GM23338 (cell line): ENCODE data around the gene GET3. TPM values are rescaled to one million over a fixed set of nuclear protein-coding genes. Genes with fewer than 3 reads are reported as not detected.

ENCODE experiments used
- ATAC-seq: fragments of 200-7000 bp; cut with Tn5 transposase; 3 replicates; pipeline ENCODE4 v1.9.1; 2020
- DNase-seq: peaks from one replicate; pipeline ENCODE4 v3.0.0-alpha.2; 2015; ENCODE audit warnings: low spot score
- H2AFZ ChIP-seq: fragments of 200-600 bp; sonication (generic); 2 replicates; pipeline ENCODE4 v1.8.0; 2016; ENCODE audit warnings: antibody characterized with exemption, mild to moderate bottlenecking, moderate library complexity
- H3F3A ChIP-seq: fragments of 200-600 bp; sonication (generic); replicated peaks from 2 replicates; pipeline ENCODE4 v1.8.0; 2017; ENCODE audit warnings: antibody characterized with exemption, mixed run types, low read depth
- H3K27ac ChIP-seq: fragments of 200-600 bp; sonication (generic); 2 replicates; pipeline ENCODE4 v1.6.1; 2016; ENCODE audit warnings: low read depth
- H3K27me3 ChIP-seq: fragments of 200-600 bp; sonication (generic); 2 replicates; pipeline ENCODE4 v1.8.0; 2016; ENCODE audit warnings: mild to moderate bottlenecking, mixed run types, moderate library complexity; ENCODE audit not compliant: insufficient read depth
- H3K36me3 ChIP-seq: fragments of 200-600 bp; sonication (generic); 2 replicates; pipeline ENCODE4 v1.8.0; 2016; ENCODE audit warnings: mild to moderate bottlenecking; ENCODE audit not compliant: insufficient read depth
- H3K4me1 ChIP-seq: fragments of 200-600 bp; sonication (generic); 2 replicates; pipeline ENCODE4 v1.8.0; 2016; ENCODE audit warnings: mild to moderate bottlenecking, moderate library complexity; ENCODE audit not compliant: insufficient read depth
- H3K4me2 ChIP-seq: fragments of 200-600 bp; sonication (generic); 2 replicates; pipeline ENCODE4 v1.7.1; 2017; ENCODE audit warnings: mixed run types
- H3K4me3 ChIP-seq: fragments of 200-600 bp; sonication (generic); 2 replicates; pipeline ENCODE4 v1.6.1; 2016; ENCODE audit warnings: mixed run types
- H3K79me2 ChIP-seq: fragments of 200-600 bp; sonication (generic); replicated peaks from 2 replicates; pipeline ENCODE4 v1.8.0; 2017; ENCODE audit warnings: mild to moderate bottlenecking; ENCODE audit not compliant: insufficient read depth
- H3K9me2 ChIP-seq: fragments of 200-600 bp; sonication (generic); 2 replicates; pipeline ENCODE4 v1.8.0; 2017; ENCODE audit not compliant: insufficient read depth
- H4K20me1 ChIP-seq: fragments of 200-600 bp; sonication (generic); replicated peaks from 2 replicates; pipeline ENCODE4 v1.8.0; 2017; ENCODE audit warnings: mild to moderate bottlenecking; ENCODE audit not compliant: insufficient read depth
- H3K27ac Mint-ChIP-seq: 2 replicates; pipeline ENCODE4 v1.8.0; 2020; ENCODE audit warnings: inconsistent platforms, mild to moderate bottlenecking, moderate library complexity, mixed read lengths
- H3K27me3 Mint-ChIP-seq: 3 replicates; pipeline ENCODE4 v1.8.0; 2022; ENCODE audit warnings: low read depth, mild to moderate bottlenecking, moderate library complexity, mixed read lengths, inconsistent platforms; ENCODE audit not compliant: insufficient read depth, poor library complexity
- H3K36me3 Mint-ChIP-seq: 3 replicates; pipeline ENCODE4 v1.8.0; 2021; ENCODE audit warnings: low read depth, mild to moderate bottlenecking, inconsistent platforms, moderate library complexity, mixed read lengths
- H3K4me1 Mint-ChIP-seq: 3 replicates; pipeline ENCODE4 v1.8.0; 2020; ENCODE audit warnings: mild to moderate bottlenecking, inconsistent platforms, mixed read lengths
- H3K4me3 Mint-ChIP-seq: 3 replicates; pipeline ENCODE4 v1.8.0; 2021; ENCODE audit warnings: moderate library complexity, mild to moderate bottlenecking, inconsistent platforms, mixed read lengths
- H3K9me3 Mint-ChIP-seq: 3 replicates; pipeline ENCODE4 v1.8.0; 2020; ENCODE audit warnings: moderate library complexity, mild to moderate bottlenecking, inconsistent platforms, mixed read lengths
- CREB1 ChIP-seq: fragments of 250-450 bp; sonication (Bioruptor Pico); IDR thresholded peaks from 2 replicates; pipeline ENCODE4 v1.5.0; 2020; ENCODE audit warnings: low read depth, mild to moderate bottlenecking, moderate library complexity
- CTCF ChIP-seq, 2 experiments: fragments of 200-600 bp in 1 of 2; sonication (generic) in 1 of 2; conservative IDR thresholded peaks; 2 replicates each; pipeline versions ENCODE4 v1.5.1 to v1.6.1; 2016 to 2017; ENCODE audit warnings: antibody characterized with exemption in 2 of 2, low read depth in 2 of 2, mild to moderate bottlenecking in 2 of 2, moderate library complexity in 1 of 2
- ETS1 ChIP-seq: IDR thresholded peaks from 2 replicates; pipeline ENCODE4 v1.6.1; 2016; ENCODE audit warnings: antibody characterized with exemption
- EZH2 ChIP-seq: fragments of 200-600 bp; sonication (generic); IDR thresholded peaks from one replicate; pipeline ENCODE4 v1.8.0; 2017; ENCODE audit warnings: antibody characterized with exemption, mild to moderate bottlenecking, low read depth; ENCODE audit not compliant: unreplicated experiment
- EZH2phosphoT487 ChIP-seq: fragments of 200-600 bp; sonication (generic); IDR thresholded peaks from one replicate; pipeline ENCODE4 v1.8.1; 2018; ENCODE audit warnings: antibody characterized with exemption; ENCODE audit not compliant: unreplicated experiment
- JUNB ChIP-seq: IDR thresholded peaks from one replicate; pipeline ENCODE4 v1.6.1; 2016; ENCODE audit warnings: antibody characterized with exemption; ENCODE audit not compliant: unreplicated experiment
- NANOG ChIP-seq: IDR thresholded peaks from 2 replicates; pipeline ENCODE4 v1.6.1; 2016; ENCODE audit warnings: antibody characterized with exemption, borderline replicate concordance
- POLR2AphosphoS5 ChIP-seq: IDR thresholded peaks from 2 replicates; pipeline ENCODE4 v1.6.1; 2016; ENCODE audit warnings: antibody characterized with exemption, low read depth
- REST ChIP-seq: IDR thresholded peaks from one replicate; pipeline ENCODE4 v1.6.1; 2018; ENCODE audit warnings: antibody characterized with exemption; ENCODE audit not compliant: unreplicated experiment
- STAT1 ChIP-seq: IDR thresholded peaks from one replicate; pipeline ENCODE4 v1.6.1; 2016; ENCODE audit warnings: antibody characterized with exemption; ENCODE audit not compliant: unreplicated experiment
- ZNF114 ChIP-seq: fragments of 250-450 bp; sonication (Bioruptor Pico); IDR thresholded peaks from 2 replicates; pipeline ENCODE4 v1.5.0; 2020; ENCODE audit warnings: mild to moderate bottlenecking, moderate library complexity
- ZNF331 ChIP-seq: fragments of 250-450 bp; sonication (Bioruptor Pico); IDR thresholded peaks from 2 replicates; pipeline ENCODE4 v1.5.0; 2020; ENCODE audit warnings: low read depth, mild to moderate bottlenecking, moderate library complexity
- ZNF462 ChIP-seq: fragments of 250-450 bp; sonication (Bioruptor Pico); IDR thresholded peaks from 2 replicates; pipeline ENCODE4 v1.5.0; 2020; ENCODE audit warnings: mild to moderate bottlenecking, moderate library complexity
- polyA plus RNA-seq: library from polyadenylated mRNA; unstranded; fragments of >200 nt; fragmentation: Nextera tagmentation; extraction: Ambion mirVana; gene quantifications from 2 replicates; pipeline ENCODE4 v1.2.1, GENCODE V29; 2016
- total RNA-seq: library from RNA; depleted of rRNA; stranded (reverse); fragments of >200 nt; shearing (Covaris generic); gene quantifications from 2 replicates; pipeline ENCODE4 v1.2.3, GENCODE V29; 2014

Gene GET3
- total and polyA plus RNA-seq, 2 experiments from 2014 or later = 90.4 to 109 TPM

GRCh38 chr19:12695096-12695495 lies 42.2 kb upstream of the GET3 start:
- Histone ChIP-seq H2AFZ (no peak overlapping the region), H3K27me3 (no peaks in the 10 kb centered on the region), H3K36me3 (peaks cover 6% of the 10 kb centered on the region; the same call in 1 of the 2 replicates), H4K20me1 (0 out of 2 replicates have a peak, but pooled peaks cover 4% of the 10 kb centered on the region), H3K4me3 (no peak overlapping the region; the same call in 1 of the 2 replicates), H3K4me2 (peak overlapping the region; percentile 78; the same call in 1 of the 2 replicates), H3K4me1 (0 out of 2 replicates have a peak, but pooled peaks cover 4% of the 10 kb centered on the region), H3K27ac (no peak overlapping the region), H3K79me2 (no peaks in the 10 kb centered on the region), H3F3A (peaks cover 30% of the 10 kb centered on the region), H3K9me2 (no peaks in the 10 kb centered on the region)
- Mint-ChIP-seq H3K36me3 (peaks cover 15% of the 10 kb centered on the region), H3K27me3 (peaks cover 20% of the 10 kb centered on the region), H3K27ac (no peak overlapping the region), H3K9me3 (no peaks in the 10 kb centered on the region; the same call in 2 of the 3 replicates), H3K4me3 (no peak overlapping the region; the same call in 2 of the 3 replicates), H3K4me1 (peaks cover 5% of the 10 kb centered on the region)
- DNase-seq (no peak), ATAC-seq (no peak)
- TF ChIP-seq ZNF462 = no peak
- TF ChIP-seq EZH2 = no peak
- no peak for TF ChIP-seq POLR2AphosphoS5
- TF ChIP-seq NANOG = no peak
- TF ChIP-seq EZH2phosphoT487 = no peak
- no peak for TF ChIP-seq STAT1
- TF ChIP-seq ZNF331 (CRISPR knock-in tag) = no peak
- no peak for TF ChIP-seq ZNF114 (CRISPR knock-in tag)
- TF ChIP-seq JUNB = no peak
- no peak for TF ChIP-seq CREB1 (CRISPR knock-in tag)
- TF ChIP-seq ETS1 = no peak
- TF ChIP-seq CTCF (conservative IDR thresholded peaks at IDR 0.05; ENCODE audit: low read depth in 2 of 2) = no peak
- TF ChIP-seq REST = no peak
